Endothelial cell of umbilical vein (primary cell): ENCODE results near the gene LGALS4.

Experiments used
- POLR2A ChIP-seq: IDR thresholded peaks from 2 replicates; pipeline ENCODE4 v1.6.1; 2012; ENCODE audit warnings: low read depth, mild to moderate bottlenecking, control low read depth, low read length
- TF ChIP-seq, protein P1 (sequence below), 2 donors: IDR thresholded peaks; 1 replicate in 1 of 2; 2 replicates in 1 of 2; pipeline ENCODE4 v1.5.1; 2011; ENCODE audit warnings: low read length in 2 of 2, mild to moderate bottlenecking in 2 of 2, moderate library complexity in 2 of 2, control low read depth in 1 of 2, inconsistent platforms in 1 of 2, low read depth in 1 of 2; ENCODE audit not compliant: insufficient read depth in 1 of 2; ENCODE audit errors: extremely low read depth in 1 of 2
- TF ChIP-seq, protein P2 (sequence below): IDR thresholded peaks from 2 replicates; pipeline ENCODE4 v1.6.1; 2011; ENCODE audit not compliant: insufficient read depth, insufficient read length

DNA sequence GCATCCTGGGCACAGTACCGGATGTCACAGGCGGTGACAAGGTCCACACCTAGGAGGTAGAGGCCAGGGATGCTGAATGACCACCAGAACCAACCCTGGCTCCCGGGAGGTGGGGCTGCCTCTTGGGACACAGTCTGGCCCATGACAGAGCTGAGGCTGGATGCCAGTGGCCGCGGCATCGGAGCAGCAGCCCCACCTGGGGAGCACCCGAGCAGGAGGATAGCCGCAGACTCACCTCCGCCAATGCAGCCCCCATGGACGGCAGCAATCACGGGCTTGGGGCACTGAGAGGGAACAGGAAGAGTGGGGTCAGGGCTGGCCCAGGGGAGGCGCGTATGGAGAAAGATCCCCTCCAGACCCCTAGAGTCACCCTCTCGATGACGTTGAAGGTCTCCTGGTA, 4.3 kb upstream of the LGALS4 start:
- TF ChIP-seq, protein P1, sequence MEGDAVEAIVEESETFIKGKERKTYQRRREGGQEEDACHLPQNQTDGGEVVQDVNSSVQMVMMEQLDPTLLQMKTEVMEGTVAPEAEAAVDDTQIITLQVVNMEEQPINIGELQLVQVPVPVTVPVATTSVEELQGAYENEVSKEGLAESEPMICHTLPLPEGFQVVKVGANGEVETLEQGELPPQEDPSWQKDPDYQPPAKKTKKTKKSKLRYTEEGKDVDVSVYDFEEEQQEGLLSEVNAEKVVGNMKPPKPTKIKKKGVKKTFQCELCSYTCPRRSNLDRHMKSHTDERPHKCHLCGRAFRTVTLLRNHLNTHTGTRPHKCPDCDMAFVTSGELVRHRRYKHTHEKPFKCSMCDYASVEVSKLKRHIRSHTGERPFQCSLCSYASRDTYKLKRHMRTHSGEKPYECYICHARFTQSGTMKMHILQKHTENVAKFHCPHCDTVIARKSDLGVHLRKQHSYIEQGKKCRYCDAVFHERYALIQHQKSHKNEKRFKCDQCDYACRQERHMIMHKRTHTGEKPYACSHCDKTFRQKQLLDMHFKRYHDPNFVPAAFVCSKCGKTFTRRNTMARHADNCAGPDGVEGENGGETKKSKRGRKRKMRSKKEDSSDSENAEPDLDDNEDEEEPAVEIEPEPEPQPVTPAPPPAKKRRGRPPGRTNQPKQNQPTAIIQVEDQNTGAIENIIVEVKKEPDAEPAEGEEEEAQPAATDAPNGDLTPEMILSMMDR (IDR thresholded peaks at IDR 0.05; ENCODE audit: extremely low read depth in 1 of 2, insufficient read depth in 1 of 2, low read depth in 1 of 2, low read length in 2 of 2), result no peak
- no peak for TF ChIP-seq POLR2A
- TF ChIP-seq, protein P2, sequence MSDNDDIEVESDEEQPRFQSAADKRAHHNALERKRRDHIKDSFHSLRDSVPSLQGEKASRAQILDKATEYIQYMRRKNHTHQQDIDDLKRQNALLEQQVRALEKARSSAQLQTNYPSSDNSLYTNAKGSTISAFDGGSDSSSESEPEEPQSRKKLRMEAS, result no peak
